SK-N-MC (cell line): ENCODE results near the gene DPEP2.

ENCODE experiments used
- FOXP2 ChIP-seq: optimal IDR thresholded peaks from 2 replicates; pipeline ENCODE3; 2011; ENCODE audit warnings: mild to moderate bottlenecking, moderate library complexity; ENCODE audit not compliant: insufficient read depth; ENCODE audit errors: extremely low read length, control extremely low read depth
- POLR2AphosphoS5 ChIP-seq: IDR thresholded peaks from 2 replicates; pipeline ENCODE4 v1.6.1; 2012; ENCODE audit warnings: mild to moderate bottlenecking, low read depth, low read length, borderline replicate concordance

- TF ChIP-seq POLR2AphosphoS5, result no peak
- TF ChIP-seq FOXP2, result no peak
These were observed 29.7 kb upstream of the DPEP2 start for GRCh38 chr16:68028996-68029395.
